Mesothelial cell of epicardium (in vitro differentiated cells): ENCODE measurements around the gene THRB. TPM values are rescaled to one million over a fixed set of nuclear protein-coding genes. Genes with fewer than 3 reads are reported as not detected.

ENCODE experiments used
- DNase-seq, 2 experiments: peaks; one replicate each; pipeline ENCODE4 v3.0.0; 2021; ENCODE audit warnings: low spot score in 2 of 2; ENCODE audit not compliant: unreplicated experiment in 2 of 2
- H3K27ac Mint-ChIP-seq: 2 replicates; pipeline ENCODE4 v1.8.0; 2021; ENCODE audit warnings: mixed read lengths
- H3K27me3 Mint-ChIP-seq: 2 replicates; pipeline ENCODE4 v1.8.0; 2021; ENCODE audit warnings: low read depth, mixed read lengths
- H3K36me3 Mint-ChIP-seq: 2 replicates; pipeline ENCODE4 v1.8.0; 2021; ENCODE audit warnings: mixed read lengths
- H3K4me1 Mint-ChIP-seq: 2 replicates; pipeline ENCODE4 v1.8.0; 2021; ENCODE audit warnings: mixed read lengths
- H3K4me3 Mint-ChIP-seq: 2 replicates; pipeline ENCODE4 v1.8.0; 2021; ENCODE audit warnings: mild to moderate bottlenecking, moderate library complexity, mixed read lengths
- H3K9me3 Mint-ChIP-seq: 2 replicates; pipeline ENCODE4 v1.8.0; 2021; ENCODE audit warnings: mixed read lengths
- total RNA-seq: library from RNA; stranded (reverse); gene quantifications from 3 replicates; pipeline ENCODE4 v1.2.1, GENCODE V29; 2021
- TF ChIP-seq, protein P1 (sequence below): fragments of 200-600 bp; sonication (generic); IDR thresholded peaks from one replicate; pipeline ENCODE4 v1.5.0; 2021; ENCODE audit warnings: antibody characterized with exemption; ENCODE audit not compliant: unreplicated experiment

THRB gene
- total RNA-seq, 1 donor from 2014 or later, result 3.4 TPM

DNA sequence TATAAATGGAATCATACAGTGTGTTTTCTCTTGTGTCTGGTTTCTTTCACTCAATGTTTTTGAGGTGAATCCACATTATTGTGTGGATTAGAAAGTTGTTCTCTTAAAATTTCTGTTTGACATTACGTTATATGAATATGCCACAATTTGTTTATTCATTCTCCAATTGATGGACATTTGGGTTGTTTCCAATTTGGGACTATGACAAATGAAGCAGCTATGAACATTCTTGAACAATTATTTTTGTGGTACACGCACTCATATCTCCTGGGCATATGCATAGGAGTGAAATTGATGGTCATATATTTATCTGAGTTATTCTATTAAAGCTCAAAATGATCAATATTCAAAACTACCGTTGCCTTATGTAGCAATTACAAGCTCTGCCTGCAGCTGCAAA is 5.3 kb upstream of the THRB start:
- Mint-ChIP-seq H3K36me3 (no peaks in the 10 kb centered on the region), H3K27ac (no peak overlapping the region), H3K4me3 (no peak overlapping the region), H3K9me3 (peaks cover 9% of the 10 kb centered on the region), H3K27me3 (peaks cover 40% of the 10 kb centered on the region), H3K4me1 (no peaks in the 10 kb centered on the region)
- DNase-seq, result no peak
- TF ChIP-seq, protein P1, sequence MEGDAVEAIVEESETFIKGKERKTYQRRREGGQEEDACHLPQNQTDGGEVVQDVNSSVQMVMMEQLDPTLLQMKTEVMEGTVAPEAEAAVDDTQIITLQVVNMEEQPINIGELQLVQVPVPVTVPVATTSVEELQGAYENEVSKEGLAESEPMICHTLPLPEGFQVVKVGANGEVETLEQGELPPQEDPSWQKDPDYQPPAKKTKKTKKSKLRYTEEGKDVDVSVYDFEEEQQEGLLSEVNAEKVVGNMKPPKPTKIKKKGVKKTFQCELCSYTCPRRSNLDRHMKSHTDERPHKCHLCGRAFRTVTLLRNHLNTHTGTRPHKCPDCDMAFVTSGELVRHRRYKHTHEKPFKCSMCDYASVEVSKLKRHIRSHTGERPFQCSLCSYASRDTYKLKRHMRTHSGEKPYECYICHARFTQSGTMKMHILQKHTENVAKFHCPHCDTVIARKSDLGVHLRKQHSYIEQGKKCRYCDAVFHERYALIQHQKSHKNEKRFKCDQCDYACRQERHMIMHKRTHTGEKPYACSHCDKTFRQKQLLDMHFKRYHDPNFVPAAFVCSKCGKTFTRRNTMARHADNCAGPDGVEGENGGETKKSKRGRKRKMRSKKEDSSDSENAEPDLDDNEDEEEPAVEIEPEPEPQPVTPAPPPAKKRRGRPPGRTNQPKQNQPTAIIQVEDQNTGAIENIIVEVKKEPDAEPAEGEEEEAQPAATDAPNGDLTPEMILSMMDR, result no peak

DNA sequence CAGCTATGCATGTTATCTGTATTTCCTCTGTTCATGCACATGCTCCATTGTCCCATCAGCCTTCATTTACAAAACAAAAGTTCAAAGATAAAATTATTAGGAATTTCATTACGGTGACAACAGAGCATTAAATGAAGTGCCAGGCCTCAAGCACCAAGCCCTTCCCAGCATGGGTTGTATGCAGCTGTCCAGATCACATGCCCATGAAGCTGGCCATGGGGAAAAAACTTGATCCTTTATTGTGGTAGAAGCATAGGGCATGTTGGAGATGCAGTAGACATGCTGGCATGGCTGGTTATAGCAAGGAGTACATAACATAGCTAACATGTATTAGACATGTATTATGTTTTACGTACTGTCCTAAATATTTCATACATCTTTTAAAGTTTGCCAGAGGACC is 4.1 kb upstream of the THRB start:
- H3K27ac Mint-ChIP-seq, result no peak overlapping the region
- H3K4me3 Mint-ChIP-seq, result no peak overlapping the region
- peaks cover 48% of the 10 kb centered on the region for H3K27me3 Mint-ChIP-seq
- TF ChIP-seq, protein P1, result no peak
- H3K9me3 Mint-ChIP-seq, result no peaks in the 10 kb centered on the region
- DNase-seq, result no peak
- peaks cover 3% of the 10 kb centered on the region for H3K4me1 Mint-ChIP-seq
- H3K36me3 Mint-ChIP-seq, result no peaks in the 10 kb centered on the region

DNA sequence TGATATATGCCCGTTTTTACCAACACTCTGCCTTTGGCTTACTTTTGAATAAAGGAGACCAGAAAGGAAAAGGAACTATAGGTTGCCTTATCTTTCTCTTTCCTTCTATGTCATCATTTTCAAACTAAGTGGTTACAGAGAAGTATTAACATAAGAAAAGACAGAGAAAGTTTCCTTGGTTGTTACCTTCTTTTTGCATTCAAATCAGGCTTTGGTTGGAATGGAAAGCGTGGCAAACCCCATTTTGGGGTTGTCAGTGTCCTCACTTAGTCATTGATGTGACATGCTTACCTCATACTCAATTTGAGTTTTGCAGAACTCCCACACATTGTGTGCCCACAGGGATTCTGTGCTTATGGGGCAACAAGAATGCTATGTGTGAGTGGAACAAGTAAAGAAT is 3.7 kb upstream of the THRB start:
- Mint-ChIP-seq H3K4me3 (no peak overlapping the region), H3K27me3 (peaks cover 52% of the 10 kb centered on the region), H3K9me3 (no peaks in the 10 kb centered on the region), H3K36me3 (no peaks in the 10 kb centered on the region), H3K27ac (no peak overlapping the region), H3K4me1 (peaks cover 5% of the 10 kb centered on the region)
- TF ChIP-seq, protein P1, result no peak
- DNase-seq, result no peak

DNA sequence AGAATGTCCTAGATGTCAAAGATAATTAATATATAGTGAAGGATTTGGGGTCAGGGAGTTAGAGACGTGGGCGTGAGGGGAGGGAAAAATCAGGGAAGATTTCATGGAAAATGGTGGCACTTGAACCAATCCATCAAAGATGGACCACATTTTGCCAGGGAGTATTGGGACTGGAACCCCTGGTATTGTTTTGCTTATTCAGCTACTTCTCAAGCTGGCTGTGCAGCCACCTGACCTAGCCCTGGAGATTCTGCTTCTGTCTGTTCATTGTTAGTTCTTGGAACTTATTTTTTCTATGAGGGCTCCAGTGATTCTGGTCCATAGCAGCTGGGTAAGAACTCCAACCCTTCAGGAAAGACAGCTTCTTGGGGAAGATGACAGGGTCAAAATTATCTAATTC is 3.3 kb upstream of the THRB start:
- no peak overlapping the region for H3K4me3 Mint-ChIP-seq
- no peak overlapping the region for H3K27ac Mint-ChIP-seq
- H3K36me3 Mint-ChIP-seq, result no peaks in the 10 kb centered on the region
- DNase-seq, result no peak
- TF ChIP-seq, protein P1, result no peak
- H3K4me1 Mint-ChIP-seq, result peaks cover 5% of the 10 kb centered on the region
- H3K9me3 Mint-ChIP-seq, result no peaks in the 10 kb centered on the region
- peaks cover 56% of the 10 kb centered on the region for H3K27me3 Mint-ChIP-seq

DNA sequence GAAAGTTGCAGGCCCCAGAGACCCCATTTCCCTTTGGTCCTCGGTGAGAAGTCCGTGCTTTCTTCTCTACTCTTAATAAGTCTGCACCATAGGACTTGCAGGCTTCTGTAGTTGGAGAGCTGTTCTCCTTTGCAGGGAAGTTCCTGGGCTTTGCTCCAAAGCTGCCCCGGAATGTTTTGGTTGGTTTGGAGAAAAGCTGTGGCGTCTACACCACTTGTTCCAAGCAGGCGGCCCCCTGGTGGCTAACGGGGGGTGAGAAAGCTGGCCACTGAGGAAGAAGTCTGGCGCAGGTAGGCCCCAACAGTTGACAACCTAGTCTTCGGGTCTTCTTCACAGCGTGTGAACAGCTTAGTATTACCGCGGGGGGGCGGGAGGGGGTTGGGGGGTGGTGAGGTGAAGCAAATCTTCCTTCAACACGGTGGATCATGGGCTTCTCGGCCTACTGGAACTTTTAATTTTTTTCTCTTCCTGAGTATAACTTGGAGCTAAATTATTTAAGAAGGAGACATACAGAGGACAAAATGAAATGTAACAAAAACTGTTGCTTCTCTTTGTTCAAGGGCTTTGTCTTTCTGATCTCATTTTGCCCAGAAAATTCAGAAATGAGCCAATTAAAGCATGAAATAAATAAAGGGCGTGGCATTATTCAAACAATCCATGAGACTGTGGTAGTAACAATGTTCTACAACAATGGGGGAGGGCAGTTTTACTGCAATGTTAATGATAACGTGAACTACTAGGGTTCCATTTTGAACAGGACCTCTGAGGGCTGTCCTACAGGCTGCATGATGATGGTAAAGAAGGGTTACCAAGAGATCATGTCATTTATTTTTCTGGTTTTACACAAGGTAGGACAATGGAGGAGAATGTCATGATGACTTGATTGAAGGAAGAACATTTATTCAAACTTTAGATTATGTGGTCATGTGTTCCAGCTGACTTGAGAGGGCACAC is 2.2 kb upstream of the THRB start:
- peak overlapping the region; percentile 90 for H3K4me3 Mint-ChIP-seq

More for the DNA sequence above, 2.2 kb upstream of the THRB start:
- Mint-ChIP-seq H3K4me1 (peaks cover 5% of the 10 kb centered on the region), H3K27ac (no peak overlapping the region), H3K9me3 (no peaks in the 10 kb centered on the region), H3K36me3 (no peaks in the 10 kb centered on the region), H3K27me3 (peaks cover 68% of the 10 kb centered on the region)
- peak in 1 of 2 experiments; percentile 53 for DNase-seq
- TF ChIP-seq, protein P1, result peak; percentile 32
